Measurements from ENCODE around the gene A3GALT2.

The A3GALT2 gene

GRCh38 chr1:33320619-33321165 is at the start of gene A3GALT2:
A3GALT2 (minus strand) TSS chr1:33321098; CDS start chr1:33321098, 0 bp downstream.
- no peak for DNase-seq (ENCODE audit: low spot score)

GRCh38 chr1:33370301-33370700 is 49.4 kb upstream of the A3GALT2 start:
- peak; percentile 71 for DNase-seq (ENCODE audit: low spot score)

DNA sequence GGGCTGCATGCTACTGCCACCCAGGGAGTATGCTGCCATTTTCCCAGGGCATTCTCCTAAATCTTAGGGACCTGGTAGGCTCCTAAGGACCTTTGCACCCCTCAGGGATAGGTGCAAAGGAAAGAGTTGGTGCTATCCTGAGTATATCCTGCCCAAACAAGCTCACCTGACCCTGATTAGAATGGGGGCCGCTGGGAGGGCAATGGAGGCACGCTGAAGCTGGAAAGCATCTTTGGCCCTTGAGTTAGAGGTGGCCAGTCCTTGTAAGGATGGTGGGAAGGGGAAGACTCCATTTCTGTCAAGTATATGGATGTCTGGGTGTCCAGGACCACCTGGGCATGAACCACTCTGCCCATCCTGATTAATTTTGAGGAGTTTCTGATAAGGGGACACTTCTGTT is 48.9 kb upstream of the A3GALT2 start:
- DNase-seq (ENCODE audit: low spot score), result no peak

DNA sequence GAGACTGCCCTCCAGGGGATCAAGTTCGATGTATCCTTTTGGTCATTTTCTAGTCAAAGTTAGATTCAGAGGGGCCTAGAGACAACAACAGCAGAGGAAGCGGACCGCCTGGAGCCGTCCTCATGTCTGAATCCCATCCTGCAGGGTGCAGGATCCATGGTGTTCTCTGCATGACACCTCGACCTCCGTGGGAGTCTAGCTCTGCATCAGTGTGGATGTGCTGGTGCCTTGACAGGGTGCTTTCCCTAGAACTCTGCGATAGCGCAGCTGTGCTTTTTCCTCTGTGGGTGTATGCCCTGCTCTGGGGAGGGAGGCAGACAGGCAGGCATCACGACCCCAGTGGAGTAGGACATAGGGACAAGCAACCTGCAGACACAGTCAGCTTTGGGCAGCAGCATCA is 48.2 kb upstream of the A3GALT2 start:
- no peak for DNase-seq (ENCODE audit: low spot score)

DNA sequence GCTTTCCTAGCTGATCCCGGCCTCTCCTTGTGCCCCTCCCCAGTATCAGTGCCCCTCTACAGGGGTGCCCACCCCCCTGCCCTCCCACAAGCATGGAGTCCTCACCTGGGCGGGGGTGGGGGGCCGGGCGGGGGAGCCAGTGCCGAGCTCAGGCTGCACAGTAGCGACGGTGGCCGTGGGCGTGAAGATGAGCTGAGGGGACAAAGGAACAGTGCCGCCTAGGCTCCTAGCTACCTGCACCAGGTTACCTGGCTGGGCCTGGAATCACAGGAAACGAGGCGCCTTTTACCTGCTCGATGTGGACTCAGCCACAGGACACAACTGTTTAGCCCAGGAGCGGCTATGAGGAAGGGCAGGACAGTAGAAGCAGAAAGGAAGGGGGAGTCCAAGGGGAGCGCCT is 47.5 kb upstream of the A3GALT2 start:
- no peak for DNase-seq (ENCODE audit: low spot score)

GRCh38 chr1:33367485-33368405 is 46.8 kb upstream of the A3GALT2 start:
- DNase-seq (ENCODE audit: low spot score), result peak; percentile 91

GRCh38 chr1:33366762-33367484 is 46.0 kb upstream of the A3GALT2 start:
- DNase-seq (ENCODE audit: low spot score), result peak; percentile 31

- peak; percentile 82 for DNase-seq (ENCODE audit: low spot score)
These were observed 44.7 kb upstream of the A3GALT2 start for GRCh38 chr1:33365560-33365997.

GRCh38 chr1:33364565-33364918 is 43.6 kb upstream of the A3GALT2 start:
- DNase-seq (ENCODE audit: low spot score), result no peak

DNA sequence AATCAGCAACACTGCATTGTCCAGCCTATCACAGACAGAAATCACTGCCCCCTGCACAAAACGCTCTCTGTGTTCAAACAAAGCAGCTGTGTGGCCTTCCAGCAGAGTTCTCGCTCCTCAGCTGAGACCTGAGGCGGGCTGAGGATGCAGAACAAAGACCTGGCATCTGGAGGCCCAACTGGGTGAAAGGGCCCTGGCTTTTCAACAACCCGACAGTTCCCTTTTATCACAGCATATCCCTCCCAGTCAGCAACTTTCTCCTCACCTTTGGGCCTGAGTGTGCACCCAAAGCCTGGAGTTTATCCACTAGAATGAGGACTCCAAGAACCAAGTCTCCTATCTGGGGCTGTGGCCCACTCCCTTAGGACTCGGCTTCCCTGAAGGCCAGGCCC is 42.6 kb upstream of the A3GALT2 start:
- no peak for DNase-seq (ENCODE audit: low spot score)

DNA sequence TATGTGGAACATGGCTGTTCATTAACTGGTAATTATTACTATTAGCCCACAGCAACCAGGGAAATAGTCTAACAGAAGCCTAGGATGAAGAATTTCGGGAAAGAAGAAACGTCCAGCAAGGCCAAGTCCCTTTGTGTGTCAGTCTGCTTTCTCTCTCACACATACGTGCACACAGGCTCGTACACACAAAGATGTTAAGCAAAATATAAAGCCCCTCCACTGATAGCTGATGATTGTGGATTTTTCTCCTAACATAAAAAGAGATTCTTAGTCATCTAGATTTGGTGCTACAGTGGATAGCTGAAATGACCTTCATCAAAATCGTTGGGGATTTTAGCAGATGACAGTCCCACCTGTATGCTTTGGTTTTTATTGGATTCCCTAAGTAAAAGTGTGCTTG is 42.1 kb upstream of the A3GALT2 start:
- DNase-seq (ENCODE audit: low spot score), result no peak

GRCh38 chr1:33361532-33362235 is 40.8 kb upstream of the A3GALT2 start:
- no peak for DNase-seq (ENCODE audit: low spot score)

- no peak for DNase-seq (ENCODE audit: low spot score)
These were observed 39.5 kb upstream of the A3GALT2 start for GRCh38 chr1:33360367-33360766.

DNA sequence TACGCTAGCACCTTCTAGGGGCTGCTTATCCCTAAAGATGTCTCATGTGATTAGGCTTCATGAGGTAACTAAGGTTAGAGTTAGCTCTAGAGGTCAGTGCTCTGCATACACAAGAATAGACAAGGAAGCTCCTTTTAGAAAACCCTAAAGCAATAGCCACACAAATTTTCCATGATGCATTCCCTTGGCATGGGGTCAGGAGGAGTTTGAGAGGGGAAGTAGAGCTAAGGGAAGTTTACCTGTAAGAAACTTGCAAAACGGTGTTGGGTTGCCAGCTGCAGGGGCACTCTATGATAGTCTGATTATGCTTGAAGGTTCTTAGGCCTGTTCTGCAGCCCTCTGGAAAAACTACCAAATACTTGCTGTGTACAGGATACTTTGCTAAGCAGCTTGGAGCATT is 39.0 kb upstream of the A3GALT2 start:
- DNase-seq (ENCODE audit: low spot score), result no peak

DNA sequence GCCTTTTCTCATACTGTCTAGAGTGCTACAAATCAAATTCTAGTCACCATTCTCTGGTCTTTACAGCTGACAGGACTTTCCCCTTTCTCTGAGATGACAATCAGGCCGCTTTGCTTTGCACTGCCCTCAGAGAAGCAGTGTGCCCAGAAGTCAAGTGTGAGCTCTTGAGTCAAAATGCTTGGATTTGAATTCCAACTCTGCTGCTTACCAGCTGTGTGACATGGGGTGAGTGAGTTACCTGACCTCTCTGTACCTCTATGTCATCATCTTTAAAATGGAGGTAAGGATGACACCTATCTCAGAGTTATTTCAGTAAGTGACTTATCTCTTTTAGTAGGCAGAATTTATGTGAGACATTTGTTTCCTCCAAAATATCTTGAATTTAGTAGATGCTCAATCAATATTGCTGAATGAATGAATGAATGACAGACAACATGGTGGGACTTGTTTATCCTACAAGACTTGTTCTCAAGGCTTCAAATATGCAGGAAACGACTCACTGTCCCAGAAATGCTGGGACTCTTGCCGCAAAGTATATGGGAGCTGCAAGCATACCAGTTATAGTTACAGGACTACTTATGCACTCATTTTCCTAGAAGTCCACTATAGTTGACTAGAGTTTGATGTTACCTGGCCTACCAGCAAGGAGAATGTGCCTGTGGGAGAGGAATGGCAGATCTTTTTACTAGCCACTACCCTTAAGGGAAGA is 38.1 kb upstream of the A3GALT2 start:
- DNase-seq (ENCODE audit: low spot score), result no peak

DNA sequence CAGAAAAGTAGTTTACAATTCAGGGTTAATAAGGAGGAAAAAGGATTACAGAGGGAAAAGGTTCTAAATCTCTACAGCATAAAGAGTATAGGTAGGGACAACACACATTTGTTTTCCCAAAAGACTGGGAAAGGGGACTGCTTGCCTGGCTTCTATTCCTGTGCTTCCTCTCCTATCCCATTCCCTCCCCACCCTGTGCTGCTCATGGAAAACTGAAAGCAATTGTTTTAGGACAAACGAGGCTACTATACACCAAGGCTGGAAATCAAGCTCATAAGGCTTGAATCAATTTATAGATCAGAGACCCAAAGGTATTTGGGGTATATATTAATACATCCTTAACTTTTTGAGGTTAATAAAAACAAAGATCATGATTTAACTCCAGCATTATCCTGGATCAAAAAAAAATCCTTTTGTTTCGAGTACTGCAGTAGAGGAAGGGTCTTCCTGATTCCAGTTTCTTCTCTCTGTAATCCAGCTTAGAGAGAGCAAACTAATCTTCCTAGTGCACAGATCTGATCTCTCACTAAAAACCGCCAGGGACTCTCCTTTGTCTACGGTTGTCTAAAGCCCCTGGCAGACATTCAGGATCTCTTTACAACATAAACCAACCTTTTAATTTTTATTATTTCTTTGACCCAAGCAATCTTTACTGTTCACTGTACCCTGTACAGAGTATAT is 37.4 kb upstream of the A3GALT2 start:
- DNase-seq (ENCODE audit: low spot score), result no peak

- DNase-seq (ENCODE audit: low spot score), result no peak
These were observed 36.2 kb upstream of the A3GALT2 start for GRCh38 chr1:33357099-33357498.

- no peak for DNase-seq (ENCODE audit: low spot score)
These were observed 33.9 kb upstream of the A3GALT2 start for GRCh38 chr1:33354707-33355316.

DNA sequence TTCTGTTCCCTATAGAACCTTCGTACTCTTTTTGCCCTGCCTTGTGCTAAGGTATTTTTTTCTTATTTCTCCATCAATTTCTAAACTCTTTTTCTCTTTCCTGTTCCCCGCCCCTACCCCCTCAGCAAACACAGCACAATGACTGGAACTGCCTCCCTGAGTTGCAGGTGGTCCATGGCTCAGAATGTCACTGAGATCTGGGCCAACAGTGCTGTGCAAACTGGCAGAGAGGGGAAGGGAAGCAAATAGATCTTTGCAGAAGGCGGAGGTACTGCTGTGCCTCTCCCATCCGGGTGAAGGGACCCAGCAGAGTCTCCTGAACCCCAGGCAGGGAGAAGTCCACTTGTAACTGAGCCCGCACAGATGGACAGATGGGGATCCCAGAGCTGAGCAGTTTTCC is 32.6 kb upstream of the A3GALT2 start:
- no peak for DNase-seq (ENCODE audit: low spot score)

GRCh38 chr1:33351281-33351660 is 30.4 kb upstream of the A3GALT2 start:
- DNase-seq (ENCODE audit: low spot score), result no peak
